ENCODE results near the gene ST6GALNAC4. TPM values are rescaled to one million over a fixed set of nuclear protein-coding genes. Genes with fewer than 3 reads are reported as not detected.

ST6GALNAC4 gene
- total RNA-seq, 1 experiment from 2014 or later, result 13.2 TPM

DNA sequence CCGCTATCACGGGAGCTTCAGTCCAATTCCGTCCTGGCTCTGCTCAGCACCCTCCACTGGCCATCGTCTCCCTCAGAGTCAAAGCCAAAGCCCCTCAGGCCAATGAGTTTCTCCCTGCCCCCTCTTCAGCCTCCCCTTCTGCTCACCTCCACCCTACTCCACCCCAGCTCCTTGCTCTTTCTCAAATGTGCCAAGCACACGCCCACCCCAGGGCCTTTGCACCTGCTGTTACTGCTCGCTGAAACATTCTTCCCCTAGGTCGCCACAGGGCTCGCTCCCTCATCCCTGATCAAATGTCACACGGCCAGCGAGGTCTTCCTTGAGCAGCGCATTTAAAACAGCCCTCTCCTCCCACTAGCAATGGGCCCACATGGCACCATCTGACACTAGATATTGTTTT lies 56.1 kb downstream of the ST6GALNAC4 start:
- CTCF ChIA-PET, result no interaction called here
- Histone ChIP-seq H3K36me3 (ENCODE audit: control insufficient read depth, insufficient read depth, low read length) (no peaks in the 10 kb centered on the region), H3K4me1 (peaks cover 14% of the 10 kb centered on the region; the same call in 1 of the 2 replicates), H3K4me3 (ENCODE audit: low read depth, low read length) (no peak overlapping the region), H3K9me3 (no peaks in the 10 kb centered on the region), H3K27me3 (replicated peaks; ENCODE audit: control insufficient read depth, insufficient read depth, low read length) (no peaks in the 10 kb centered on the region)
- no peak overlapping the region for H3K27ac Mint-ChIP-seq (ENCODE audit: unreplicated experiment)
- no peaks in the 10 kb centered on the region for H3K27me3 Mint-ChIP-seq (ENCODE audit: insufficient read depth, unreplicated experiment)
- peaks cover 15% of the 10 kb centered on the region for H3K4me1 Mint-ChIP-seq (ENCODE audit: low read depth, unreplicated experiment)
- H3K36me3 Mint-ChIP-seq (ENCODE audit: insufficient read depth, unreplicated experiment), result peaks cover 8% of the 10 kb centered on the region
- intact Hi-C loops (cut with micrococcal nuclease; ENCODE audit: unreplicated experiment), result no loop called here
- H3K4me3 Mint-ChIP-seq (ENCODE audit: unreplicated experiment), result no peak overlapping the region
- TF ChIP-seq, protein P1, sequence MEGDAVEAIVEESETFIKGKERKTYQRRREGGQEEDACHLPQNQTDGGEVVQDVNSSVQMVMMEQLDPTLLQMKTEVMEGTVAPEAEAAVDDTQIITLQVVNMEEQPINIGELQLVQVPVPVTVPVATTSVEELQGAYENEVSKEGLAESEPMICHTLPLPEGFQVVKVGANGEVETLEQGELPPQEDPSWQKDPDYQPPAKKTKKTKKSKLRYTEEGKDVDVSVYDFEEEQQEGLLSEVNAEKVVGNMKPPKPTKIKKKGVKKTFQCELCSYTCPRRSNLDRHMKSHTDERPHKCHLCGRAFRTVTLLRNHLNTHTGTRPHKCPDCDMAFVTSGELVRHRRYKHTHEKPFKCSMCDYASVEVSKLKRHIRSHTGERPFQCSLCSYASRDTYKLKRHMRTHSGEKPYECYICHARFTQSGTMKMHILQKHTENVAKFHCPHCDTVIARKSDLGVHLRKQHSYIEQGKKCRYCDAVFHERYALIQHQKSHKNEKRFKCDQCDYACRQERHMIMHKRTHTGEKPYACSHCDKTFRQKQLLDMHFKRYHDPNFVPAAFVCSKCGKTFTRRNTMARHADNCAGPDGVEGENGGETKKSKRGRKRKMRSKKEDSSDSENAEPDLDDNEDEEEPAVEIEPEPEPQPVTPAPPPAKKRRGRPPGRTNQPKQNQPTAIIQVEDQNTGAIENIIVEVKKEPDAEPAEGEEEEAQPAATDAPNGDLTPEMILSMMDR (IDR thresholded peaks at IDR 0.05; ENCODE audit: insufficient read depth in 1 of 2, low read depth in 1 of 2, low read length in 1 of 2, severe bottlenecking in 1 of 2, unreplicated experiment in 1 of 2), result no peak
- H3K9me3 Mint-ChIP-seq (ENCODE audit: unreplicated experiment), result no peaks in the 10 kb centered on the region
- DNase-seq, result no peak
- POLR2A ChIA-PET, result no interaction called here
- BruUV-seq (replicated peaks), result no TSS peak

DNA sequence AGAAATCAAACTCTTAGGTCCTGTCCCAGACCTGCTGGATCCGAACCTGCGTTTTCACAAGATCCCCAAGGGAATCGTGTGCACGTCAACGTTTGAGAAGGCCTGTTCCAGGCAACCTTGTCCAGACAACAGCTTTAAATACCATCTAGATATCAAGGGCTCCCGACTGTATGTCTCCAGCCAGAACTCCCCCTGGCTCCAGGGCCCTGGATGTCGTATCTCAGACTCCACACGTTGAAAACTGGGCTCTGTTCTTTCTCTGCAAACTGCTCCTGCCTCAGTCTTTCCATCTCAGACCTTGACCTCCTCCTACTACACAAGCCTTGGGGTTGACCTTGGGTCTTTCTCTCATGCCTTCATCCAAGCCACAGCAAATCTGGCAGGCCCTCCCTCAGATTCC lies 56.6 kb downstream of the ST6GALNAC4 start:
- Histone ChIP-seq H3K27me3 (replicated peaks; ENCODE audit: control insufficient read depth, insufficient read depth, low read length) (no peaks in the 10 kb centered on the region), H3K4me1 (peaks cover 14% of the 10 kb centered on the region; the same call in 1 of the 2 replicates), H3K4me3 (ENCODE audit: low read depth, low read length) (no peak overlapping the region), H3K9me3 (no peaks in the 10 kb centered on the region), H3K36me3 (ENCODE audit: control insufficient read depth, insufficient read depth, low read length) (no peaks in the 10 kb centered on the region)
- Mint-ChIP-seq H3K4me1 (ENCODE audit: low read depth, unreplicated experiment) (peaks cover 10% of the 10 kb centered on the region), H3K27me3 (ENCODE audit: insufficient read depth, unreplicated experiment) (no peaks in the 10 kb centered on the region), H3K27ac (ENCODE audit: unreplicated experiment) (no peak overlapping the region), H3K4me3 (ENCODE audit: unreplicated experiment) (no peak overlapping the region), H3K36me3 (ENCODE audit: insufficient read depth, unreplicated experiment) (peaks cover 4% of the 10 kb centered on the region), H3K9me3 (ENCODE audit: unreplicated experiment) (no peaks in the 10 kb centered on the region)
- DNase-seq, result no peak
- intact Hi-C loops (cut with micrococcal nuclease; ENCODE audit: unreplicated experiment), result no loop called here
- BruUV-seq (replicated peaks), result no TSS peak
- CTCF ChIA-PET, result no interaction called here
- TF ChIP-seq, protein P1 (IDR thresholded peaks at IDR 0.05; ENCODE audit: insufficient read depth in 1 of 2, low read depth in 1 of 2, low read length in 1 of 2, severe bottlenecking in 1 of 2, unreplicated experiment in 1 of 2), result no peak
- POLR2A ChIA-PET, result no interaction called here

GRCh38 chr9:127858041-127858512 lies 58.8 kb downstream of the ST6GALNAC4 start:
- Histone ChIP-seq H3K4me1 (peaks cover 14% of the 10 kb centered on the region; the same call in 1 of the 2 replicates), H3K36me3 (ENCODE audit: control insufficient read depth, insufficient read depth, low read length) (no peaks in the 10 kb centered on the region), H3K9me3 (no peaks in the 10 kb centered on the region), H3K27me3 (replicated peaks; ENCODE audit: control insufficient read depth, insufficient read depth, low read length) (no peaks in the 10 kb centered on the region), H3K4me3 (ENCODE audit: low read depth, low read length) (no peak overlapping the region)
- H3K9me3 Mint-ChIP-seq (ENCODE audit: unreplicated experiment), result no peaks in the 10 kb centered on the region
- TF ChIP-seq, protein P1 (IDR thresholded peaks at IDR 0.05; ENCODE audit: insufficient read depth in 1 of 2, low read depth in 1 of 2, low read length in 1 of 2, severe bottlenecking in 1 of 2, unreplicated experiment in 1 of 2), result no peak
- ChIA-PET POLR2A (no interaction called here), CTCF (no interaction called here)
- no peak for DNase-seq
- intact Hi-C loops (cut with micrococcal nuclease; ENCODE audit: unreplicated experiment), result no loop called here
- no peaks in the 10 kb centered on the region for H3K27me3 Mint-ChIP-seq (ENCODE audit: insufficient read depth, unreplicated experiment)
- H3K4me1 Mint-ChIP-seq (ENCODE audit: low read depth, unreplicated experiment), result peaks cover 7% of the 10 kb centered on the region
- H3K36me3 Mint-ChIP-seq (ENCODE audit: insufficient read depth, unreplicated experiment), result peaks cover 4% of the 10 kb centered on the region
- BruUV-seq (replicated peaks), result no TSS peak
- H3K27ac Mint-ChIP-seq (ENCODE audit: unreplicated experiment), result no peak overlapping the region
- no peak overlapping the region for H3K4me3 Mint-ChIP-seq (ENCODE audit: unreplicated experiment)

Small RNA genes lying within 50 kb of the gene (microRNA-seq; reads per million reads assigned to microRNA genes)
- gene MIR4672, result not detected

Other genes starting within 250 kb of the ST6GALNAC4 start
- not detected in 2 replicates for gene CFAP157, start 210.1 kb downstream of the ST6GALNAC4 start, total RNA-seq (2022)
- 8.7 and 11.2 TPM in 2 replicates for gene PTRH1, start 201.4 kb downstream of the ST6GALNAC4 start, total RNA-seq (2022)
- gene TTC16, start 201.0 kb downstream of the ST6GALNAC4 start, total RNA-seq (2022), result not detected in 2 replicates
- gene TOR2A, start 181.7 kb downstream of the ST6GALNAC4 start, total RNA-seq (2022), result 12.9 and 14.2 TPM in 2 replicates
- gene SH2D3C, start 138.4 kb downstream of the ST6GALNAC4 start, total RNA-seq (2022), result 0.34 TPM in 1 of 2 replicates, not detected in the other
- 47.9 and 48.2 TPM in 2 replicates for gene CDK9, start 131.0 kb downstream of the ST6GALNAC4 start, total RNA-seq (2022)
- 54.4 and 57.3 TPM in 2 replicates for gene FPGS, start 114.2 kb downstream of the ST6GALNAC4 start, total RNA-seq (2022)
- 0.18 and 0.53 TPM in 2 replicates for gene ENG, start 62.4 kb downstream of the ST6GALNAC4 start, total RNA-seq (2022)
- 39.2 and 41.5 TPM in 2 replicates for gene AK1, start 39.4 kb downstream of the ST6GALNAC4 start, total RNA-seq (2022)
- 20.7 and 25.1 TPM in 2 replicates for gene ST6GALNAC6, start 17.4 kb downstream of the ST6GALNAC4 start, total RNA-seq (2022)
- gene PIP5KL1, start 13.7 kb upstream of the ST6GALNAC4 start, total RNA-seq (2022), result 2.3 and 3.8 TPM in 2 replicates
- gene DPM2, start 20.8 kb upstream of the ST6GALNAC4 start, total RNA-seq (2022), result 38.7 and 39.4 TPM in 2 replicates
- gene EEIG1, start 63.9 kb upstream of the ST6GALNAC4 start, total RNA-seq (2022), result 44.1 and 47.1 TPM in 2 replicates
- gene NAIF1, start 150.3 kb upstream of the ST6GALNAC4 start, total RNA-seq (2022), result 8.5 and 8.6 TPM in 2 replicates
- 16.5 and 18.5 TPM in 2 replicates for gene SLC25A25, start 151.2 kb upstream of the ST6GALNAC4 start, total RNA-seq (2022)
- gene PTGES2, start 210.7 kb upstream of the ST6GALNAC4 start, total RNA-seq (2022), result 114 and 123 TPM in 2 replicates
- not detected in 2 replicates for gene LCN2, start 232.4 kb upstream of the ST6GALNAC4 start, total RNA-seq (2022)
- gene BBLN, start 243.2 kb upstream of the ST6GALNAC4 start, total RNA-seq (2022), result 34.2 and 36.5 TPM in 2 replicates

All from Caco-2 (cell line).